GM19397 (cell line): Measurements from ENCODE around the gene ASAP2.

ENCODE experiments used
- ATAC-seq: cut with Tn5 transposase; IDR thresholded peaks from one replicate; pipeline ENCODE4 v1.9.1; 2021; ENCODE audit warnings: mild to moderate bottlenecking, moderate library complexity; ENCODE audit not compliant: unreplicated experiment

ASAP2 gene

GRCh38 chr2:9374071-9374730, 167.6 kb downstream of the ASAP2 start:
- ATAC-seq, result no peak

GRCh38 chr2:9375857-9376428, 169.3 kb downstream of the ASAP2 start:
- ATAC-seq, result no peak

- ATAC-seq, result no peak
These were observed 171.0 kb downstream of the ASAP2 start for GRCh38 chr2:9377461-9378097.

- ATAC-seq, result no peak
These were observed 172.1 kb downstream of the ASAP2 start for GRCh38 chr2:9378433-9379390.

- ATAC-seq, result no peak
These were observed 172.8 kb downstream of the ASAP2 start for GRCh38 chr2:9379391-9379755.

DNA sequence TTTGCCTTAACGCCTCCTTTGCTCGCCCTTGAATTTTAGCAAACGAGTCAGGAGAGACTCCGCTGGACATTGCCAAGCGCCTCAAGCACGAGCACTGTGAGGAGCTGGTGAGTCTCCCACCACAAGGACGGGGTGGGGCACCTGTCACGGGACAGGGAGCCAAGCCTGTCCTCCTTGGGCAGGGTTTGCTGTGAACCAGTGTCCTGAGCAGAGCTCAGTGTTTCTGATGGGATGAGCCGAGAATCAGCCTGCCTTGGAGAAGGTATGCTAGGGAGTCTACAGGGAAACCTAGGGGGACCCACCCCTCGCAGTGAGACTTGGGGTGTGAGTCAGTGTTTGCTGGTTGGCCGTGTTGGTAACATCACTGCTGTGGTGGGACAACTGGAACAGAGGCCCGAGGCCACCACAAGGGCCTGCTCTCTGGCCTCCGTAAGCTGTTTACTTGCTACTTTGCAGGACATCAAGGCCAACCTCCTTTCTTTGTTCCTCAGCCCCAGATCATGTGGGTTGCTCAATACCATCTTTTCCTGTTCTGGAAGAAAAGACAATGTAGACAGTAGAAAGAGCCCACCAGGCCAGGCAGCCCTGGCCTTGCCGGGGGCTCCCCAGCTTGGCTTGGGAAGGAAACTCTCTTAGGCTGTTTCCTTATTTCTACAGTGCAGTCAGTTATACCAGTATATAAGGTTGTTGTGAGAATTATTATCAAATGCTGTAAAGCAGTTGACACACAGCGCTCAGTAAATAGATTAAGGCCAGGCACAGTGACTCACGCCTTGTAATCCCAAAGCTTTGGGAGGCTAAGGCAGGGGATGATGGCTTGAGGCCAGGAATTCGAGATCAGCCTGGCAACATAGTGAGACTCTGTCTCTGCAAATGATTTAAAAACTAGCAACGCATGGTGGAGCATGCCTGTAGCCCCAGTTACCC, 174.4 kb downstream of the ASAP2 start:
- no peak for ATAC-seq

- ATAC-seq, result no peak
These were observed 176.1 kb downstream of the ASAP2 start for GRCh38 chr2:9382604-9383235.

- no peak for ATAC-seq
These were observed 177.9 kb downstream of the ASAP2 start for GRCh38 chr2:9384521-9384920.

DNA sequence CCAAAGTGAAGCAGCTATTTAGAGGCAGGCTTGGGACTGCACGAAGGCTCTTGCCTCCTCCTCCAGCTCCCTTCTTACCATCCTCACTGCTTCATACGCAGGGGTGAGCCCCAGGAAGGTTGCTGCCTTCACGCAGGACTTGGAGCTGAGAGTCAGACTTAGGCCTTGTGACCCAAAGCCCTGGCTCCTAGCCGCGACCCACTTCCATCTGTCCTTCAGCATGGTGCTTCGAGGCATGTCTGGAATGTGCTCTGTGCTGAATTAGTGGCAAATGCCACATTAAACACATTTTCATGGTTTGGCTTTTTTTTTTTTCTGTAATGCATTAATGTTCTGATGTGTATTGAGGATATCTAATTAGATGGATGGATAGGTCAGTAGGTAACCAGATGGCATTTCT, 179.2 kb downstream of the ASAP2 start:
- no peak for ATAC-seq

DNA sequence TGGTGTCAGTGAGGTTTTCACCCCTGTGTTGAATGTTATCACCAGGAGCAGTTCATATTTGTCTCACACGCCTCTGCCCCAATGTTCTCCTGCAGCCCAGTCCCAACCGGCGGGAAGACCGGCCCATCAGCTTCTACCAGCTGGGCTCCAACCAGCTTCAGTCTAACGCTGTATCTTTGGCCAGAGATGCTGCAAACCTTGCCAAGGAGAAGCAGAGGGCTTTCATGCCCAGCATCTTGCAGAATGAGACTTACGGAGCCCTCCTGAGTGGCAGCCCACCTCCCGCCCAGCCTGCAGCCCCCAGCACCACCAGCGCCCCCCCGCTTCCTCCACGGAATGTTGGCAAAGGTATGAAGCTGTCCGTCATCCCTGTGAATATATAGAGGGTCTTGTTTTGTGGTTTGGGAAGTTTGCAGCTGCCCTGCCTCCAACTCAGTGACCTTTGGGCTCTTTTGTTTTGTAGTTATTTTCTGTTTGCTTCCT, 181.6 kb downstream of the ASAP2 start:
- ATAC-seq, result no peak

DNA sequence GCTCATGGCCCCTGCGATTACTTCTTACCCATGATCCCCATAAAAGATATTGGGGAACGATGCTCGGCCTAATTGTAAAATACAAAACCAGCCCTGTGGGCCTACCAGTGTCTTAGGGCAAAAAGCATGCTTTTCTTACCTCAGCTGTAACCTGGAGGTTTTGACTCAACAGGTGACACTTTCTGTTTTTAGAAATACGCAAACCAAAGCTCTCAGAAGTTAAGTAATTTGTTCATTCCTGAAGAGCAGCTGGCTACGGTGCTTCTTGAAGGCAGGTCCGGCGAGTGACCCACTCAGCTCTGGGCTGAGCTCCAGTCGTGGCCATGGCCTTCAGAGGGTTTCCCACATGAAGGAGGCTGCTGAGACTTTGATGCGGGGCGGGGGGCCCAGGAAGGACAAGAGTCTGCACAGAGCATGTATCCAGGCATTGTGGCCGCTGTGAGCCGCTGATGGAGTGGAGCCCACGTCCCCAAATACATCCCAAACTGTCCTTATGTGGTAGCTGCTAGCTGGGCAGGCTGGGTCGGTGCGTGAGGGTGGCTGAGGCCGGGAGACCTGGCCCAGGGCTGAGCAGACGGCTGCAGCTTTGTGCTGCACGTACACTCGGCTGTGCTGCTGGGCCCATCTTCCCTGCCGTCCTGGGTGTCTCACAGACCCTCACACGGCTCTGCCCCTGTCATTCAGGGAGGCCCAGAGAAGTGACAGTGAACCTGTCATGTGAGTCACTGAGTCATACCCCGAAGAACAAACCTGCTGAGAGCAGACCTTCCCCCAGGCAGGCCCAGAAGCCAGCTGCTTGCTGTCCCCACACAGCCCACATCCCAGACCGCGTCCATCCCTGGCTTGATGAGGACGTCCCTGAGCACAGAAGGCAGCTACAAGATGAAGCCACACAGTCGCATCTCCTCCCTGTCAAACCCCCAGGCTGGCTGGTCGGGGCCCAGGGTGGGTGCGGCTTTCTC, 182.6 kb downstream of the ASAP2 start:
- ATAC-seq, result no peak

- ATAC-seq, result no peak
These were observed 183.7 kb downstream of the ASAP2 start for GRCh38 chr2:9390151-9390850.

- no peak for ATAC-seq
These were observed 184.4 kb downstream of the ASAP2 start for GRCh38 chr2:9390991-9391390.

DNA sequence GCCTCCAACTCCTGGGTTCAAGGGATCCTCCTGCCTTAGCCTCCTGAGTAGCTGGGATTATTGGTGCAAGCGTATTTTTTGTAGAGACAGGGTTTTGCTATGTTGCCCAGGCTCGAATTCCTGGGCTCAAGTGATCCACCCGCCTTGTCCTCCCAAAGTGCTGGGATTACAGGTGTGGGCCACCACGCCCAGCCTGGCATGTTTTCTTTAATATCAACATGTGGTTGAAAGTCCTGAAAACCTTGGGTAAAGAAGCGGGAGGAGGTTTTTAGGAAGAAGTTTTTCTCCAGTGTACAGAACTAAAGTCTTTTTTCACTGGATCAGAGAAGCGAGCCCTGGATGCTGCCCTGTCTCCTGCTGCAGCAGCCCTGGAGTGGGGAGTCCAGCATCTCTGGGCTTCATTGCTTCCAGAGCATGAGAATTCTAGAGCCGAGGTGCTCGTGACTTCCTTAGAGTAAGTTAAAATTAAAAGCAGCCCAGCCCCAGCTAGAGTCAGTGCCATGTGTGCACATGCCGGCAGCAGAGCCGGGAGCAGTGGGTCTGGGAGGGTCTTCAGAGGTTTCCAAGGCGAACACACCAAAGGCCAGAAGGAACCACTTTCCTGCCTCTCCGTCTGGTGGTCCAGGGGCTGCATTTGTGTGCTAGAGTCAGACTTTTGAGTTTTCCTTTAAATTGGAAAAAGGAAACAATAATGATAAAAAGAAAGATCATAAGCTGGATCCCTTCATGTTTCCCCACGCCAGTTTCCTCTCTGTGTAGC, 185.5 kb downstream of the ASAP2 start:
- ATAC-seq, result no peak

- no peak for ATAC-seq
These were observed 186.5 kb downstream of the ASAP2 start for GRCh38 chr2:9392898-9393765.

DNA sequence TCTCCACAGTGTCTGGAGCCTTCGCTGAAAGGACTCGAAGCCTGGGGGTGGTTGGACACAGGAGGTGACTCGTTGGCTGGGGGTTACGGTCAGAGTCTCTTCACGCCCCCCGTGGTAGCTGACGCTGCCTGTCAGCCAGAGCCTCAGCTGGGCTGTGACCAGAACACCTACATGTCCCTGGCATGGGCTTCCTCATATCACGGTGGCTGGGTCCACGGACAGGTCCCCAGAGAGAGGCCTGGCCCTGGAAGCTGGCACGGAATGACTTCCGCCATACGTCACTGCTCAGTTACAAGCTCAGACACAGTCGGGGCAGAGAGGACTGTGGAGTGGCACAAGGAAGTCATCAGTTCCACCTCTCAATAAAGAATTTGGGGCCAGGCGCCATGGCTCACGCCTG, 188.2 kb downstream of the ASAP2 start:
- ATAC-seq, result no peak
